Measurements from ENCODE around the gene FMOD. TPM values are rescaled to one million over a fixed set of nuclear protein-coding genes. Genes with fewer than 3 reads are reported as not detected.
"Not testable (repeated sequence)": the region's sequence is repeated elsewhere in the genome, so short reads cannot be mapped to it uniquely, and the experiment has no call there.

Gene FMOD
- total RNA-seq, 1 experiment from 2014 or later, result 0.69 TPM

DNA sequence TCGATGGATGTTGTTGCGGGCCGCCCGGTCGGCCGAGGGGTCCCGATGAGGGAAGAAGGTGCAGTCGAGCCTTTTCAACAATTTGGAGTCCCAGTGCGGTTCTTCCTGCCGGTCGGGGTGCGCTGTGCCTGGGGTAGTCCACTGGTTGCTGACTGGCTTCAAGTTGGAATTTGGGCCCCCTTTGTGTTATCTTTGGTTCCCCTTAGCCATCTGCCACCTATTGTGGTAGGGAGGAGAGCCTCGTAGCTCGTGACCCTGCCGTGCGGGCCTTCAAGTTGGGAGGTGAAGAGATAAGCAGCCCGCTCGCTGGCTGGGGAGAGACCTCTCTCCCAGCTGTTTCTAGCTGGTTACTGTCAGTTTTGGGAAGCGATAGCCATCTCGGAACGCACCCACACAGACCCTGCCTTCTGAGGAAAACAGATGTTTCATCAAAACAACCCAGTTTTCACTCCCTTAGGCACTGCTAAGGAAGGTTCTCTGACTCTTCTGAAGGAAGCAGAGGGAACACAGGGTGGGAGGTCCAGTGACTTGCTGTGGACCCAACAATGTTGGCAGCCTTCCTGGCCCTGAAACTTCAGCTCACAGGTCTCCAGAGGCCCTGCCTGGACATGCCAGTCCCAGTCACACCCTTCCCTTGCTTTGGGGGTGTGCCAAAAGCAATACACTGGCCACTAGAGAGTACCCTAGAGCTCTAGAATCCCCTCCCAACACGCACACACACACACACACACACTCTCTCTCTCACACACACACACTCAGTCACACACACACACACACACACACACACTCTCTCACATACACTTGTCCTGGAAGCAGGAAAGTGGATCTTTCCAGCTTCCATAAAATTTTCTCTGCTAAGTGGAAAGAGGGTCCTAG, 44.6 kb downstream of the FMOD start:
- DNase-seq (ENCODE audit: low read depth), result peak; percentile 66

DNA sequence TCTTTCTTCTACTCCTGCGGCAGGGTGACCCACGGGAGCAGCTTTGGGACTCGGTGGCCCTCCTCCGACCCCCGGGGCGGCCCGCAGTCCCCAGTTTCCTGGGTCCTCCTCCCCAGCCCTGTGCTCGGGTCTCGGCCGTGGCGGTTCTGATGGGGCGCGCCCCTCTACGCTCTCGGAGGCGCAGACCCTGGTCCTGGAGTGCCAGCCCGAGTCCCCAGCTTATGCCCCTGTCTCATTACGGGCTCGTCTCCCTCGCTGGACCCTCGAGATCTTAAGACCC, 45.2 kb downstream of the FMOD start:
- DNase-seq (ENCODE audit: low read depth), result no peak

DNA sequence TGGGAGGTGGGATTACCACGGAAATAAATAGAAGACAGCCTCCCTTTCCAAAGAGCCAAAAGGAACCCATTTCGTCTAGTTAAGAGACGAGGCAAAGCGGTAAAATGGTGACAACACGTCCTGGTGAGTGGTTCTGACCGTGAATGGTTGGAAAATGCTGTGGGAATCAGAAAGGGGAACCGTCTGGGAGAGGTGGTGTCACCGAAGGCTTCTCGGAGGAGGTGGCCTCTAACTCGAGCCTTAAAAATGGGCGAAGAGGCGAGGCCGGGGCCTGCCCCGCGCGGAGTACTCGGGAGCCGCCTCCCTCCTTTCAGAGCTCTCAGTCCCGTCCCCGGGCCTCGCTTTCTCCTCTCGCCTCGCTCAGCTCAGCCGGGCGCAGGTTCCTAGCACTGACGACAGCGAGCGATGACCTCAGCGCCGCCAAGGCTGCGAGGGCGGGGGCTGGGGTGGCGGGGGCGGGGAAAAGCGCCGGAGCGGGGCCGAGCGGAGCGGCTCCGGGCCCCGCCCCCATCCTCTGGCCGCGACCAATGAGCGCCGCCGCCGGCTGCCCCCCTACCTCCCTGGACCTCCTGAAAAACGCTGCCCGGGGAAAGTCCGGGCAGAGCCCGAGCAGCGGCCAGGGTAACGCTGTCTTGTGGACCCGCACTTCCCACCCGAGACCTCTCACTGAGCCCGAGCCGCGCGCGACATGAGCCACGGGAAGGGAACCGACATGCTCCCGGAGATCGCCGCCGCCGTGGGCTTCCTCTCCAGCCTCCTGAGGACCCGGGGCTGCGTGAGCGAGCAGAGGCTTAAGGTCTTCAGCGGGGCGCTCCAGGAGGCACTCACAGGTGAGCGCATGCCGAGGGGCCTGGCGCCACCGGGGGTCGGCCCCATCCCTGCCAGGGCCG, 45.8 kb downstream of the FMOD start, which contains the start of gene BTG2:
BTG2 (plus strand) TSS at position 601 of the 890 bp plus-strand sequence; CDS start at position 689, 88 bp downstream.
- peak; percentile 94 for DNase-seq (ENCODE audit: low read depth)

DNA sequence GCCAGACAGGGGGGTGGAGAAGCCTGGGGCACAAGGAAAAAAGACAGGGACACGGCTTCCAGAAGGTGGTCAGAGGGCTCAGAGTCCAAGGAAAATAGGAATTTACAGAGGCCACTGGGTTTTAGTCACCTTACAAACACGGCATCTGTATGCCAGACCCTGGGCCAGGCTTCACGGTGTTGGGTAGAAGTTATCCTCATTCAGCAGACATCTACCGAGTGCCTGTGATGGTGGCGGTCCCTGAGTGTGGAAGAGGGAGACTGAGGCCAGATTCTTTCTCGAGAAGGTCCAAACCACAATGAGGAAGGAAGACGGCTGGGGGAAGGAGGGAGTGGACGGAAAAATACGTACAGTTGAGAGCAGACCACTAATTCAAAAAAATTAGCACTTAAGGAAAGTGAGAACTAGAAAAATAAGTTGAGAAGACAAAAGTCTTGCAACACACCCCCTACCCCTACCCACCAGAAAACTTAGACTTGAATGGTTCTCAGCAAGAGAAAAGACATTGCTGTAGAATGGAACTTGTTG, 46.5 kb downstream of the FMOD start:
- no peak for DNase-seq (ENCODE audit: low read depth)

DNA sequence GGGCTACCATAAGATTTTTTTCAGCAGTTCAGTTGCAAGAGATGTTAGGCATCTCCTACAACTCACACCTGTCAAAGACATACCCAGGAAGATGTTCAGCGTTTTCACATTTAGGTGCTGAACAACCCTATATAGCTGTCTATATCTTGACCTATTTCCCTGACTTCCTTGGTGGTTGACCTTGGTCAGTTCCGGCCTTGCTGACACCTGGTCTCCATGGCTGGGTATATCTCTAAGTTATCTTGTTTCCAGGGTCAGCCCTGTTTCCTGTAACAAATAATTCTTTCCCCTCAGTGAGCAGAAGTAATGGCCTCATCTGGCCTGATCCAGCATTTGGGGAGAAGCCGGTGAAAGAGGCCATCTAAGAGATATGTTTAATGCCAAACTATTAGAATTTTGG, 48.0 kb downstream of the FMOD start:
- DNase-seq (ENCODE audit: low read depth), result no peak

DNA sequence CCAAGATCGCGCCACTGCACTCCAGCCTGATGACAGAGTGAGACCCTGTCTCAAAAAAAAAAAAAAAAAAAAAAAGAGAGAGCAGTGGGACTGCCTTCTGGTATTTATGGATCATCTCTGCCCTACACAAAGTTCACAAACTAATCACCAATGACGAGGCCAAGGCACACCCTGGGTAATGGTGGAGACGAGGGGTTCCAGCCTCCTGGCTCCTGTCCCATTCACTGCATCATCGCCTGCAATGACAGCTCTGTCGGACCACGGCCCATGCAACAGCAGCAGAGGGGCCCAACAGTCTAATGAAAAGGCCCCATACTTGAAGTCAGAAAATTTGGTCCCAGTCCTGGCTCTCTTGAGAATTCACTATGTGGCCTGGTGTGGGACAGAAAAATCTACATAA, 48.5 kb downstream of the FMOD start:
- DNase-seq (ENCODE audit: low read depth), result no peak

DNA sequence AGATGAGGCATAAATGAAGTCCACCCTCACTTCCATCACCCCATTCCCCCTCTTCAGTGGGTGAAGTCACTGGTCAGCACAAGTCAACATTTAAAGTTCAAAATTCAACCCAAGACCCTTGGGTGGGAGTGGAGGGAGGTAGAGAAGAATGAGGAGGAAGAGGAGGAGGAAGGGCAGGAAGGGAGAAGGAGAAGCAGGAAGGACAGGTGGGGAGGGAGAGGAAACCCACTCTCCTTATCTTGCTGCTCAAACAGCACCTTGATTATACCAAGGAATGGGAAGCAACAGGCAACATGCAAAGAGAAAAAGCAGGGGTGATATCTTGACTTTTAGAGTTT, 49.6 kb downstream of the FMOD start:
- no peak for DNase-seq (ENCODE audit: low read depth)

DNA sequence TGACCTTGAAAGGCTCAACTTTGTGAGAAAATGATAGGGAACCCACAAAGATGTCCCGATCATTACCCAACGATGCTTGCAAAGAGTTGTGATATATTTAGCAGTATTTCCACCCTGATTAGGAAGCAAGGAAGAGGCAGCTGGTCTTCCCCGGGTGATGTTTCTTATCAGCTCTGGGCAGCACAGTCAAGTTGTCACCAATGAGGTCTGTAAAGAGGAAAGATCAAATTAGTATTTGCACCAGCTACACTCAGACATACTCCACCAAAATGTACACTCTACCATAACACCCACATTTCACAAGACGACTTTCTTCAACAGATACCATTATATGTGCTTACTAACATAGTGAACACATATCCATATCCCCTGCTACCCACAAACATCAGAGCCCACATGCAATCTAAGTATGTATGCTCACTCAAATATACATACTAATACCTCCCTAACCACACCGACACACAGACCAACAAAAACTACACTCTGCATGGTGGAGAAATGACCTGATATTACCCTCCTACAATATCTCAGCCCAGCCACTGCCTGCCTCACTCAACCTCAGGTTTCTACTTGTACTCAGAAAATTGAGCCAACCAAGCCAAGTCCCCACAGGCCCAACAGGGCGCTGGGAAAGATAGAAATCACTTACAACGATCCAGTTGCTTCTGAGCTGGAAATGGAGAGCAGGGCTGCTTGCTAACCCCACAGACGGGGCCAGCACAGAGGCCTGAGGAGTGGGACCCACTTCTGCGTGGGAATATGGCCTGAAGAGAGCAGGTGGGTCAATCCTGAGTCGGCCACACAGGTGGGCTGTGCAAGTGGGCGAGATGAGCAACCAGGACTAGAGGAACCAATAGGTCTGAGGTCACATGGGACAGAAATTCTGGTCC, 50.2 kb downstream of the FMOD start:
- DNase-seq (ENCODE audit: low read depth), result no peak

DNA sequence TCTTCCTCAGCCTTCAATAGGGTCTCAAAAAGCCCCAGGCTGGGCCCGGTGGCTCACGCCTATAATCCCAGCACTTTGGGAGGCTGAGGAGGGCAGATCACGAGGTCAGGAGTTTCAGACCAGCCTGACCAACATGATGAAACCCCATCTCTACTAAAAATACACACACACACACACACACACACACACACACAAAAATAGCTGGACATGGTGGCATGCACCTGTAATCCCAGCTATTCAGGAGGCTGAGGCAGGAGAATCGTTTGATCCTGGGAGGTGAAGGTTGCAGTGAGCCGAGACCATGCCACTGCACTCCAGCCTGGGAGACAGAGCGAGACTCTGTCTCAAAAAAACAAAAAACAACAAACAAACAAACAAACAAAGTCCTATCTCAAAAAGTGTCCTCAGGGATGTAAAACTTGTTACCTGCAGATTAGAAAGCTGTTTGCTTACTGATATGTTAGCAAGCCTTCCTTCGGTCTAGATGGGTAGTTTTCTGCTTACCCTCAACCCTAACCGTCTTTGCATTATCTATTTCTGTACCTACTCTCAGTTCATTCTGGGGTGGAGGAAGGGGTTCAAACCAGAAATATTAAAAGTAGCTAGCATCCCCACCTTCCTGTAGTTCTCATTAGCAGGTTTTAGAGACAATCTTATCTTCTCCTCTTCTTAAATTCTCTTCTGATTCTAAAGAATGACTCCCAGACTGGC, 51.0 kb downstream of the FMOD start:
- DNase-seq (ENCODE audit: low read depth), result not testable (repeated sequence)

DNA sequence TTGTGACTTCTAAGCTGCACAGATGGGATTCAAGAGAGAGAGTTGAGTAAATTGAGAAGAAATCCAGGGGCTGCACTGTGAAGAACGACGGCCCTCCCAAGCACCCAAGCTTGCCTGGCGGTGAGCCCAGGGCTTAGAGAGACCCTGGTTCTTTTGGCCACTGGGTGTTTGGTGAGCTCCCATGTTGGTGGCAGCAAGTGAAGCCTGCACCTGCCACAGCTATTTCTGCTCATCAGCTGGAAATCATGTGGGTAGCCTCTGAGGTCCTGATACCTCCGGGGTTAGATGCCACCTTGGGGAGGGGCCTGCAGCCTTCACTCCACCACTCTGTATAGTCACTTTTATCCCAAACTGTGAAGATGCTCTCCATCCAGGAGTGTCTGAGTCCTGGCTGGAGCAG, 51.8 kb downstream of the FMOD start:
- no peak for DNase-seq (ENCODE audit: low read depth)

DNA sequence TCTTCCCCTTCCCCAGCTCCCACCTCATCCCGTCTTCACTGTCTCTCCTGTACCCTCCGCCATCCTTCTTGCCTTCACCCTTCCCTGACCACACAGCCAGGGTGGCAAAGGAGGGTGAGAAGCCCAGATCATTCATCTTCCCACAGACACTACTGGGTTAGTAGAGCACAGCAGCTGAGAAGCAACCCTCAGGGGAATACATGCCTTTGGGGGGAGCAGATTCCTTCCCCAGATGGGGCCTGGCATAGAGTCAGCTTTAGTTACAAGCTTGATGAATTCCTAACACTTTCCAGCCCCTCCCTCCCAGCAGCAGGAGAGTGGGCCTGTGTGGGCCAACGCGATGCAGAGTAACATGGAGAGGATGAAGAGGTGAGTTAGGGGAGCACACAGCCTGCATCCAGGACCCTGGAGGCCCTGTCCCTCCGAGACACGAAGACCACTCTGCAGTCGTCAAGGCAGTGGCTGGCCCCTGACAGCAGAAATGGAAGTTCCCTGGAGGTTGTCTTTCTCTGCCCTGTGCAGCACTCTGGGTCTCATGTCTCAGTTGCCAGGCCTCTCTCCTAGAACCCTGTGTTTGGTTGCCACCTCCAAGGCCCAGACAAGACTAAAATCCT, 54.4 kb downstream of the FMOD start:
- DNase-seq (ENCODE audit: low read depth), result no peak

DNA sequence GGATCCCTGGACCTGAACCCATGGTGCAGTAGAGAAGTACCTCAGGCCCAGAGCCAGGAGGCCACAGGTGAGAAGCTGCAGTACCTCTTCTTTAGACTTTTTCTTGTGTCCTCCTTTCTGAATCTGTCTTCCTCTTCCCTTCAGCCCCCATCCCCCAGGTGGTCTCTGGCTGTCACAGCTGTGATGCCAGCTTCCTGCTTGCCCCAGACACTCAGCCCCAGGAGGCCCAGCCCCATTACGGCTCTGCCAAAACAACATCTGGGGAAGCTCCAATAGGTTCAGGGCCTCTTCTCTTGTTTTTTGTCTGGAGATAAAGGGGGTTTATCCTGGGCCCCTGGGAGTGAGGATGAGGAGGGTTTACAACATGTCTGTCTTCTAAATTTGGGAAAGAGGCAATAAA, 55.1 kb downstream of the FMOD start:
- DNase-seq (ENCODE audit: low read depth), result no peak

DNA sequence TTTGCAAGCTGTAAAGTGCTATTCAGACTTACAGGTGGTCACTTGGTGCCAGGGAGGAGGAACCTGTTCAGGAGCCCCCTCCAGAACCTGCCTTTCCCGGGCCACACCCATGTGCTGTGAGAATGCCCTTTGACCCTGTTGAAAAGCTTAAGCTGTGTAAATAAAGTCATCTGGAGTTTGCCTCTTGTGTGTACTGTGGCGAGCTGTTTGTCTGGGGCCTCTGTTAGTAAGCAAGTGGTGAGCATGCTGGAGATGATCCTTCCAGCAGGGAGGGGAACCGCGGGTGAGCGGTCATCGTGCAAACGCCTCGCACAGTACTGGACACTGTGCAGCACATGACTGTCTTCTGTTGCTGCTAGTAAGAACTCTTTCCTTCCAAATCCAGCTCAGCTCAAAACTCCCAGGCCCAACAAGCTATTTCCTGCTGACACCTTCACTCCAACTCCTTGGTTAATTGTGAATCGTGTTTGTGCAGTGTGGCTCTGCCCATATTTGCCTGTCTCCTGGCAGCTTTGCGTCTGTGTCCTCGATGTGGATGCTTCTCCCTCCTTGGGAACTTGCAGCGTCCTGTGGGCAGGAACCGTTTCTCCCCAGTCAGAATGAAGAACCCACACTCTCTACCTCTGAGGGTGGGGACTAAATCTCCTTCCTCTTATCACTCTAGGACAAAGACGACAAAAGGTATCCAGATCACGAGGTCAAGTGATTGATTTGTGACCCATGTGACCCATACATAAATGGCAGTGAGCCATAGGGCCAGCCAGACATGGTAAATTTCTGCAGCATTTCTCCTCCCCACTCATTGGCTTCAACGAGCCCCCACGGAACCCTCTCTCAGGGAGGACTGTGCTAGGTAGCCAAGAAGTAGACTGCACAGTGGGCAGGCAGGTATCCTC, 59.5 kb downstream of the FMOD start:
- no peak for DNase-seq (ENCODE audit: low read depth)

Other genes starting within 250 kb of the FMOD start
- gene ADORA1, start 223.4 kb downstream of the FMOD start, total RNA-seq (2014; rRNA removed; shearing (Covaris generic)), result 0.89 and 2.7 TPM in 2 replicates
- gene MYBPH, start 175.3 kb downstream of the FMOD start, total RNA-seq (2014; rRNA removed; shearing (Covaris generic)), result not detected in 2 replicates
- gene CHI3L1, start 164.4 kb downstream of the FMOD start, total RNA-seq (2014; rRNA removed; shearing (Covaris generic)), result not detected in 2 replicates
- gene CHIT1, start 121.4 kb downstream of the FMOD start, total RNA-seq (2014; rRNA removed; shearing (Covaris generic)), result not detected in 2 replicates
- gene BTG2, start 45.6 kb downstream of the FMOD start, total RNA-seq (2014; rRNA removed; shearing (Covaris generic)), result 2.2 and 2.6 TPM in 2 replicates
- gene PRELP, start 124.7 kb upstream of the FMOD start, total RNA-seq (2014; rRNA removed; shearing (Covaris generic)), result not detected in 2 replicates
- gene OPTC, start 143.0 kb upstream of the FMOD start, total RNA-seq (2014; rRNA removed; shearing (Covaris generic)), result not detected in 2 replicates

All from Daoy (cell line).